GM19240 (cell line): Measurements from ENCODE around the gene HTD2.

Experiments used
- DNase-seq: peaks from one replicate; pipeline ENCODE4 v3.0.0; 2011; ENCODE audit warnings: low spot score; ENCODE audit not compliant: insufficient read length

The HTD2 gene

DNA sequence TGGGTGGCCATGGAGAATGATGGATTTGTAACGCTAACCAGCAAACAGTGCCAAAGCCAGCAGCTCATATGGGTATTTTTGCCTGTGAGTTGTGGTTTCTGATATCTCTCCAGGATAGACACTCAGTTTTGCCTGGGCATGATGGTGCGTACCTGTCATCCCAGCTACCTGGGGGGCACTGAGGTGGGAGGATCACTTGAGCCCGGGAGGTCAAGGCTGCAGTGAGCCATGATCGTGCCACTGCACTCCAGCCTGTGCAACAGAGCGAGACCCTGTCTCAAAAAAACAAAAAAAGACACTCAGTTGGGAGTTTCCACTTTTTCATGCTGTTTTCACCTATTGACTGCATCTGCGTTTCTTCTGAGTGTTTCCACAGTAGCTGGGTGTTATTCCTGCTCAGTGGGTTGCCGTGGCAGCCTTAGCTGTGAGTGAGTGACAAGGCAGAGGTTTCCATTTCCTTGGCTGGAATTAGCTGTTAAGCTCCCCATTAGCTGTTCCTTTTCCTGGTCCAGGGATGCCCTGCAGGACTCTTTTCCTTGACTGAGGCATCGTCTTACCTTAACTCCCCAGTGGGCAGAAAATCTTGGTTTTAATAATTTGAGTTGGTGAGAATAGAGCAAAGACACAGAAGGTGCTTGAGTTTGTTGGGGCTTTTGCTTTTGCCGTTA, 14.5 kb upstream of the HTD2 start:
- no peak for DNase-seq

DNA sequence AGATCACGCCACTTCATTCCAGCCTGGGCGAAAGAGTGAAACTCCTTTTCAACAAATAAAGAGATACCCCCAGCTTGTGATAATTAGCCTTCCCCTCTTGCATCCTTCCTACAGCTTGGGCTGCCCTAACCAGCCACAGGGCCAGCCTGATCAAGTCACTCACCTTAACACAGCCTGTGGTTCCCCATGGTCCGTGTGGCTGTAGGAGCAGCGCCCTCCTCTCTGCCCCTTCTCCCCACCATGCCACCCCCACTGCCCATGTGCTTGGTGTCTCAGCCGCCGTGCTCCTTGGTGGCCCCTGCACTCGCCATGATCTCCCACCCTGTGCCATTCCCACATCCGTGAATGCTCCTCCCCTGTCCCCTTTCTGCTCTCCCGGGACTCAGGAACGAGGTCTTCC, 13.5 kb upstream of the HTD2 start:
- no peak for DNase-seq

DNA sequence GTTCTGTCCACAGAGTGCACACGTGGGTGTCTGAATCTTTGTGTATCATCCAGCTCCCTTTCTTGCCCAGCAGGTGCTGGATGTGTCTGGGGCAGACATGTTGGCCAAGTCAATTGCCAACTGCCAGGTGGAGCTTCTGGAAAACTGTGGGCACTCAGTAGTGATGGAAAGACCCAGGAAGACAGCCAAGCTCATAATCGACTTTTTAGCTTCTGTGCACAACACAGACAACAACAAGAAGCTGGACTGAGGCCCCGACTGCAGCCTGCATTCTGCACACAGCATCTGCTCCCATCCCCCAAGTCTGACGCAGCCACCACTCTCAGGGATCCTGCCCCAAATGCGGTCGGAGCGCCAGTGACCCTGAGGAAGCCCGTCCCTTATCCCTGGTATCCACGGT, 12.8 kb upstream of the HTD2 start:
- DNase-seq = no peak

DNA sequence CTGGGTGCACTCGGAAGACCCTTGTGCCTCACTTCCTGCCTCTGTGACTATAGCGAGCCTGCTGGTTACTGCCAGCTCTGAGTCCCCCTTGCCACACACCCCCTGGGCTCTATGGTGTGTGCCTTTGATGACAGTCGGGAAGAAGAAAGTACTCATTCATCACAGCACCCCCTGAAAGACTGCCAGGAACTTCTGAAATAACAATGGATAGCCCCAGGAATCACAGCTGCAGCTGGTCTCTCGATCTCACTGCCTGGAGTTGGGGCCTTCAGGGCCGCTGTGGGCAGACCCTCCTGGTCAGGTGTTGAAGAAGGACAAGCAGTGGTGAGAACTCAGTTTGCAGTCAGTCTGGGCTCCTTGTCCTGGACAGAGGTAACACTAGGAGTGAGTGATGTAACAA, 10.1 kb upstream of the HTD2 start:
- no peak for DNase-seq

DNA sequence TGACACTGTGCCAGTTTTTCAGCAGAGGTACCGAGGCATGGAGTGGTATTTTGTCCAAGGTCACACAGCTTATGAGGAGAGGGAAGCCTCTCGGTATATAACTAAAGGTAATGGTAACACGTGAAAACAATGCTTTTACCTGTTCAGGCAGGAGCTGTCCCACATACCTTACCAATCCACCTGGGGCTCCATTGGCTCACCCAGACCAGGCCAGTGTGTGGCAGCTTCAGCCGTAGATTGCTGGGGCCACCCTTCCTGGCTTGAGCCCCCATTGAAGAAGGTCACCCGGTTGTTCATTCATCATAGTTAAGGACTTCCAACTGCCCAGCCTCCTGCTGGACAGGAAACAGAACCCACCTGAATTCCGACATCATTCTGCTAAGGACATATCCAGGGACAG, 9.5 kb upstream of the HTD2 start:
- DNase-seq = no peak

DNA sequence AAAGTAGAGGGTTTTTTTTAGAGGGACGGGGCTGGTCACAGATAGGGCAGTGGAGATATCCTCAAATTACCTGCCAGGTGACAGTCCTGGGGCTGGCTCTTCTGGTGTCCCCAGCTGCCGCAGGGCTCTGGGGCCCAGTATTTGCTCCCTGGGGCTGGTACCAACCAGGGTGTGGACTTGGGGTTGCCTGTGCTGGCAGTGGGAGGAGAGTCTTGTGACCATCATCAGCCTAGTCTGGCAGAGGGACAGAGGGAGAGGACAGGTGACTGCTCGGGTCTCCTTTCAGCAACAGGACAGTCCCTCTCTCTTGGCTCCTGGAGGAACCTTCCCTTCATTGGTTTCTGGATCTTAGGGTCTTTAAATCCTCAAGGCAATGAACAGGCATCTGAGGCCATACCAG, 8.1 kb upstream of the HTD2 start:
- DNase-seq = no peak

DNA sequence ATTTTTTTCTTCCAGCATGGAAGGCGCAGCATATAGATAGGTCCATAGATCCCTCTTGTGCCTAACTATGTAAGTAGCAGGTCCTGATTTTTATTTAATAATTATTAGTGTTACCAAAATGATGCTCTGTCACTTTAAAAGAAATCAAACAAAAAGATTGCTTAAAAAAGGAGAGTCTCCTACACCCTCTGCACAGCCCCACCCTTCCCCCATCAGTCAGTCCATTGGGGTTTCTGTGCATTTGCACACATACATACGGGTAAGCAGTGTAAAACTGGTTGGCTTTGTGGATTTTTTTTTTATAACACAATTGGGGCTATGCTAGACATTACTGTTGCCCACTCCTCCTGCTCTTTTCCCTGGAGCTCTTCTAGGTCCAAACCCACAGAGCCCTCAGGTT, 7.2 kb upstream of the HTD2 start:
- no peak for DNase-seq

DNA sequence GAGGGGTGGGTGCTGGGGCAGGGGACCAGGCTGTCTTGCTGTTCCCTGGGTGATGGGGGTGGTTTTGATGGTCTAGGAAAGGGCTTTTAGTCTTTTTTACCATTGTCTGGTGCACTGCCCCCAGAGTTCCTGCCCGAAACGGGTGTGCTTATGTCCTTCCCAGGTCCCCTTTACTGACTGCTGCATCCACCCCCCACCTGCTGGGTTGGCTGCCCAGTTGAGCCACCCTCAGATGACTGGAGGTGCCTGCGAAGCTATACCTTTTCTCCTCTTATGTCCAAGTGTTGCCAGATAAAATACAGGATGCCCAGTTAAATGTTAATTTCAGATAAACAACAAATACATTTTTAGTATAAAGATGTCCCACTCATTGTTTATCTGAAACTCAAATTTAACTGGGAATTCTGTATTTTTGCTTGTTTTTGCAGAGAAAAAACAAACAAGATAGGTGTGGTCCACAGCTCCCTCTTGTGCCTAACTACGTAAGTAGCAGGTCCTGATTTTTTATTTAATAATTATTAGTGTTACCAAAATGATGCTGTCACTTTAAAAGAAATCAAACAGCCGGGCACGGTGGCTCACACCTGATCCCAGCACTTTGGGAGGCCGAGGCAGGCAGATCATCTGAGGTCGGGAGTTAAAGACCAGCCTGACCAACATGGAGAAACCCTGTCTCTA, 6.3 kb upstream of the HTD2 start:
- no peak for DNase-seq

DNA sequence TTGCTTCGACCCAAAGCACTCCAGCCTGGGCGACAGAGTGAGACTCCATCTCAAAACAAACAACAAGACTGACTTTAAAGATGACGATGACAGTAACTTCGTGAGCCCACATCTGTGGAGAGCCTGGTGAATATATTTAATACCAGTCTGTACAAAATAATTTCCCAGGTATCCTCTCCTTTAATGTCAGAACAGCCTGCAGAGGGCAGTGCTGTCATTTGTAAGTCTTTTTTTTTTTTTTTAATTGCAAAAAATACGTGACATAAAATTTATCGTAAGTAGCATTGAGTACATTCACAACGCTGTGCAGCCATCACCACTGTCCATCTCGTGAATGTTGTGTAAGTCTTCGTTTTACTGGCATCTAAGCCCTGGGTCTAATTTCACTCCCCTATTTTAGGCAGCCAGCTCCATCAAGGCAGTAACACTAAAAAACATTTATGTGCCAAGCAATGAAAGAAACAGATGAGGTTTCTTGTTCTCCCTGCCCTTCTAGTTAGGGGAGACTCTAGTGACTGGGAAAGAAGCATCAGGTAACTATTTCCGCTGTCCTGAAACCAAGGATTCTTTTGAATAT, 1.4 kb downstream of the HTD2 start:
- DNase-seq = no peak

DNA sequence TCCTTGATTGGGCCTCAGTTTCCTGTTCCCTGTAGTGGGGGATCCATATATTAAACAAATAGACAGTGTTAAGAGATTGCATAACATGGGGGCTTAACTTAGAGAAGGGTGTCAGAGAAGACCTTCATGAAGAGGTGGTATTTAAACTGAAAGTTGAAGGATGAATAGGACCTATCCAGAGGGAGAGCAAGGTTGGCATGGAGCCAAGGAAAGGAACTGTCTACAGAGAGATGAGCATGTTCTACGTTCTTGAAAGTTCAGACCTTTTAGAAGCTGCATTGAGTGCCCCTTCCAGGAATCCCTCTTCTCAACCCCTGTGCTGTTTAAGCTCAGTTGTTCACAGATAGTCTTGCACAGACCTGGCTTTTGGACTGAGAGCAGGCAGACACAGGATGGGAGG, 2.4 kb downstream of the HTD2 start:
- DNase-seq = no peak

DNA sequence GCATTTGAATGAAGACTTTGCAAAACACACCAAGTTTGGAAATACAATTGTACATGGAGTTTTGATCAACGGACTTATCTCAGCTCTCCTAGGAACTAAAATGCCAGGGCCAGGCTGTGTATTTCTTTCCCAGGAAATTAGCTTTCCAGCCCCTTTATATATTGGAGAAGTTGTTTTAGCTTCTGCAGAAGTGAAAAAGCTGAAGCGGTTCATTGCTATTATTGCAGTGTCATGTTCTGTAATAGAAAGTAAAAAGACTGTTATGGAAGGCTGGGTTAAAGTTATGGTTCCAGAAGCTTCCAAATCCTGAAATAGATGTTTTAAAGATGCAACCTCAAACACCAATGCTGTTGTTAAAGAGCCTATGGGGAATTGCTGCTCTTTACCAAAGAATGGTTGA, 11.5 kb downstream of the HTD2 start:
- DNase-seq = no peak

DNA sequence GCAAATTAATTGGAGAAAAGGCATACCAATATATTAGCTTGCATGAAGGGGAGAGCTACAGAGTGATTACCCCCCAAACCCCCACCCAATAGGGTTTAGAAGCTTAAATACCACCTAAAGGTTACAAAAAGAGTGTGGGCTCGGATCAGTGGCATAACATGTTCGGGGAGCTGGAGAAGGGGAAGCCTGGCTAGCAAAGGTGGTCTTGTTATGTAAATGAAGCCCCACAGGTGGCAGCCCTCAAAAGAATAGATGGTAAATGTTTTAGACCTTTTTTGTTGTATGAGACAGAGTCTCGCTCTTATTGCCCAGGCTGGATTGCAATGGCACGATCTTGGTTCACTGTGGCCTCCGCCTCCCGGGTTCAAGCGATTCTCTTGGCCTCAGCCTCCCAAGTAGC, 15.5 kb downstream of the HTD2 start:
- no peak for DNase-seq

DNA sequence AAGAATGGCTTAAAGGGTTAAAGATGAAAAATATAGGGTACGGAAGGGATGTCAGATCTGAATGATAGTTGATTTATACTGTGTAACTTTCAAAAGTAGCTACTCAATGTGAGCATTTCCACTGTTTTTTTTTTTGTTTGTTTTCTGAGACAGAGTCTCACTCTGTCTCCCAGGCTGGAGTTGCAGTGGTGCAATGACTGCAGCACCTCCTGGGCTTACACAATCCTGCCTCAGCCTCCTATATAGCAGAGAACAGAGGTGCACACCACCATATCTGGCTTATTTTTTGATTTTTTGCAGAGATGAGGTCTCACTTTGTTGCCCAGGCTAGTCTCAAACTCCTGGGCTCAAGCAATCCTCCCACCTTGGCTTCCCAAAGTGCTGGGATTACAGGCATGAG, 16.5 kb downstream of the HTD2 start:
- DNase-seq = no peak

DNA sequence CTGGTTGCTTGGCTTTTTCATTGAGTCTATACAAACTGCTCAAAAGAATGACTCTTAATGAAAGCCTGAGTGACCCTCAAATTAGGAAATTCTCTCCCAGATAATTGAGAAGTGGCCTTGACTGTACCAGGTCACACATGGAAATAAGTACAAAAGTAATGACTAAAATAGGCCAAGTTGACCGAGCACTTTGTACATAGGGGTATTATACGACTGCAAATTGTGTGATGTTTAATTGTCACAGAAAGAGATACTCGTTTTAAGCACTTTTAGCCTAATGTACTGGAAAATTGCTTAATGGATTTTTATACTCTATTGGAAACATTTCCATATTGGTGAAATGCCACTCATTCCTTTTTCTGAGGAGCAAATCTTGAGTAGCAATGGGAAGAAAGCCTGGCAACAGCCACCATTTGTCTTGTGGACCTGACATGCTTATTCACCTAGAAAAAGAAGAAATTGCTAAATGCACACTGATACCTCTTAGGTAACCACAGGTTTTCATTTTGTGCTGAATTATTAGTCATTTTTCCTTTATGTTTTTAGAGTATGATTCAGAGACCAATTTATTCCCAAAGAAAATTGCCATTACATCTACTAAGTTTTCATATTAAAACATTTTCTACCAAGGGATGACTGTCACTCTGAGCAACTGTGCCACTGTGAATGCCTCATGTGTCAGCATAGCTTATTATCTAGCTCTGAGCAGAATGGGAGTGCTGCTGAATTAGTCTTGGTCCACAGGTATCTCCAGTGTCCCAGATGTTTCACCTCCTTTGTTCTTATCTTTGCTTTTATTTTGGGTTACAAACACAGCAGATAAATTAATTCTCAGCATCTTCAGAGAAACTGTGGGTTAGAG, 17.4 kb downstream of the HTD2 start:
- DNase-seq = no peak

DNA sequence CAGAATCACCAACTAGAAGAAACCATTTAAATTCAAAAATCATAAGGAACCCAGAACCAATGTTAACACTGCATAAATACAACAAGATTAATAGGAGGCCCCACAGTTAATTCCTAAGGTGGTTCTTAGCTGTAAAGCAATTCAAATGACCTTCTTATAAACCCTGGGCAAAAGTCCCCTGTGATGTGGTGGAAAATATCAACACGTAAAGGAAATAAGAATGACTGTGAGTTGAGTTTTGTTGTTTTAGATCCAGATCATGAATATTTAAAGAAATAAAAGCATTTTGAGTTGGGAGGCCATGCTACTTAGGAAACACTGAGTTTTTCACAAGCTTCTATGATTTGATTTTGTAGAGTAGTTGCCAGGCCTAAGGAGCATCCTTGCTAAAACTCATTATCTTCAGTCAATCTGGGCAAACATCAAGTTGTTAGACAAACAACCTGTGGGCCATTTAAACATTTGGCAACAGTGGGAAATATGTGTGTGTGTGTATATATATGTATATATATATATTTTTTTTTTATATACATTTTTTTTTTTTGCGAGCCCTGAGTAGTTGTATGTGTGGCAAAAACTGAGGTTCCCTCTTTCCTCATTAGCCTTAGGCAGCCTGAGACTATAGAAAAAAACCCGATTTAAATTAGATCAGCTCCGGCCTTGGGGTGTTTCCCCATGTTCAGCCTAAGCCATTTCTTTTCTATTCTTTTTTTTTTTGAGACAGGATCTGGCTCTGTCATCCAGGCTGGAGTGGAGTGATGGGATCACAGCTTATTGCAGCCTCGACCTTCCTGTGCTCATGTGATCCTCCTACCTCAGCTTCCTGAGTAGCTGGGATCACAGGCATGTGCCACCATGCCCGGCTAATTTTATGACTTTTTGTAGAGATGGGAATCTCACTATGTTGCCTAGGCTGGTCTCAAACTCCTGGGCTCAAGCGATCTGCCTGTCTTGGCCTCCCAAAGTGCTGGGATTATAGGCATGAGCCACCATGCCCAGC, 18.4 kb downstream of the HTD2 start:
- DNase-seq = no peak

DNA sequence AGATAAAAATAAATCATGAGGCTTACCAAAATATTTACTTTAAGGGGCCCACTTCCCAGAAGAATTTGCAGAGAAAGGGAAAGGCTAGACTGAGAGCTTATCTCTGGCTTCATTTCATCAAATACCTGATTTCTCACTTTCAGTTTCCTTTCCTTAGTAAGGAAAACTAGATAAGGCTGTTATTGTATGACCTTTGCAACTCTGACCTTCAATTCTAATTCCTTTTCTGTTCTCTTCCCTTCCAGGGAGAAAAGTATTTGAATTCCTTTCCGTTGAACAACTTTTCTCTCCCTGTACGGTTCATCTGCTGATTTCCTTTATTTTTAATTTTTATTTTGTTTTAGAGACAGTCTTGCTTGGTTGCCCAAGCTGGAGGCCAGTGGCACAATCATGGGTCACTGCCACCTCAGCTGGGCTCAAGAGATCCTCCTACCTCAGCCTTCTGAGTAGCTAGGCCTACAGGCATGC, 19.2 kb downstream of the HTD2 start:
- no peak for DNase-seq

DNA sequence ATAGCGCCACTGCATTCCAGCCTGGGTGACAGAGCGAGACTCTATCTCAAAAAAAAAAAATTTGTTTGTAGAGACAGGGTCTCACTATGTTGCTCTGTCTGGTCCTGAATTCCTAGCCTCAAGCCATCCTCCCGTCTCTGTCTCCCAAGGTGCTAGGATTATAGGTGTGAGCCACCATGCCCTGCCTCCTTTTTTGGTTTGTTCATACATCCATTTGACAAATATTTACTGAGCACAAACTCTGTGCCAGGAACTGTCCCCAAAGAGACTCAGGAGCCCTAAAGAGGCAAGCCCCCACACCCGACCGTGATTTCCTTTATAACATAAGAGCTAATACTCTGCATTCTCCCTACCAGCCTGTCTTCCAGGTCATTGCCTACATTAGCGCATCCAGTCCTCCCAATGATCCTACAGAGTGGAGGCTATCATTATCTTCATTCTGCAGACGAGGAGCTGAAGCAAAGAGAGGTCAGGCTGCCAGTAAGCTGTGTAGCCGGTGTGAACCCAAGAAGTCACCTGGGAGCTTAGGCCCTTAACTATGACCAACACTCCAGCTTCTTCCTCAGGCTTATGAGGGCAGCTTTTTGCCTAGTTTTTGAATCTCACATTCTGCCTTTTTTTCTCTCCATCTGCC, 20.1 kb downstream of the HTD2 start:
- DNase-seq = no peak

DNA sequence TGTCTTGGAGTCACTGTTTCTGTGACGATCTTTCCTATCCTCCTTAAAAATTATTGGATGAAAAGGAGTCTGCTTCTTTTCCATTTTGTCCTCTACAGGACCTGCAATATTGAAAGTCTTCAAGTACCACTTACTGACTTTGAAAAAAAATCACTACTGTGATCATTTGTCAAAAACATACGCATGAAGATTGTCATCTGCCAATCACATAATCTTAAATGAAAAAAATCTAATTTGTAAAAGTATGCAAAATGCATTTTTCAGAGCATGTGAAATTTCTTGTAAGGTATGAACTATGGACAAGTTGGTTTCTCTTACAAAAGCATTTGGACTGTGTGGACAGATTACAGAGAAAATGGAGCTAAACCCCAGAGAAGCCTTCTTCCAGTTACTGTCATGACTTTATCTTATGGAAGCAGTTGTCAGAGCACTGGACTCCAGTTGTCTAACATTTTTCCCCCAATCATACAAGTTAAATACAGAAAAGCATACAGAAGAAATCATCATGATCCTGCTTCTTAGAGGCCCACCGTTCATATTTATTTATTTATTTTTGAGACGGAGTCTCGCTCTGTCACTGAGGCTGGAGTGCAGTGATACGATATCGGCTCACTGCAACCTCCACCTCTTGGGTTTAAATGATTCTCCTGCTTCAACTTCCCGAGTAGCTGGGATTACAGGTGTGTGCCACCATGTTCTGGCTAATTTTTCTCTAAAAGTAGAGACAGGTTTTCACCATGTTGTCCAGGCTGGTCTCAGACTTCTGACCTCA, 23.0 kb downstream of the HTD2 start:
- DNase-seq = no peak

DNA sequence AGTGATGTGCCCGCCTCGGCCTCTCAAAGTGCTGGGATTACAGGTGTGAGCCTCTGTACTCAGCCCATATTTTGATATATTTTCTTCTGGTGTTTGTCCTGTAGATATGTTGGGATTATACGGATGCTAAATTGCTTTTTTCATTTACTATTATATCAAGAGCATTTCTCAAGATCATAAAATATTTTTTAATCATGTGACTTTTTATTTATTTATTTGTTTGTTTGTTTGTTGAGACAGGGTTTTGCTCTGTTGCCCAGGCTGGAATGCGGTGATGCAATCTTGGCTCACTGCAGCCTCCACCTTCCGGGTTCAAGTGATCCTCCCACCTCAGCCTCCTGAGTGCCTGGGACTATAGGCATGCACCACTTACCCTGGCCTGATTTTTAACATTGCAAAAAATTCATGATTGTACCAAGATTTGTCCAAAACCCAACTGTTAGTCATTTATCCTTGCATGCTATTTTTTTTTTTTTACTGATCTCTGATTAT, 23.6 kb downstream of the HTD2 start:
- no peak for DNase-seq
